ENCODE results near the gene TMEM53.

GRCh38 chr1:44707112-44707881 lies 33.0 kb upstream of the TMEM53 start:
- TF ChIP-seq CTCF (IDR thresholded peaks at IDR 0.05) (no peak), POLR2A (IDR thresholded peaks at IDR 0.05) (no peak)

All from heart left ventricle (tissue), 13 donors.